Left ventricle myocardium inferior (tissue), 1 donor: Measurements from ENCODE around the gene TSKS. TPM values are rescaled to one million over a fixed set of nuclear protein-coding genes. Genes with fewer than 3 reads are reported as not detected.

Source experiments
- DNase-seq: peaks from one replicate; pipeline ENCODE4 v3.0.0-alpha.2; 2020
- H3K27ac ChIP-seq: fragments of 200-600 bp; replicated peaks from 2 replicates; pipeline ENCODE4 v1.8.0; 2021
- H3K27me3 ChIP-seq: fragments of 200-600 bp; 2 replicates; pipeline ENCODE4 v1.8.0; 2021; ENCODE audit warnings: low read depth
- H3K36me3 ChIP-seq: fragments of 200-600 bp; 2 replicates; pipeline ENCODE4 v1.8.0; 2021
- H3K4me1 ChIP-seq: fragments of 200-600 bp; 2 replicates; pipeline ENCODE4 v1.8.0; 2021
- H3K4me3 ChIP-seq: fragments of 200-600 bp; 2 replicates; pipeline ENCODE4 v1.8.0; 2021; ENCODE audit warnings: mild to moderate bottlenecking, moderate library complexity
- H3K9me3 ChIP-seq: fragments of 200-600 bp; replicated peaks from 2 replicates; pipeline ENCODE4 v1.8.0; 2021
- CTCF ChIP-seq: fragments of 200-600 bp; IDR thresholded peaks from 2 replicates; pipeline ENCODE4 v1.8.0; 2021; ENCODE audit warnings: antibody characterized with exemption, mild to moderate bottlenecking, borderline replicate concordance
- intact Hi-C: fragments of 100-400 bp; cut with micrococcal nuclease; formaldehyde crosslinking; loops from one replicate; pipeline ENCODE4 v1.11.0; 2022
- microRNA-seq: library from miRNA; unstranded; fragments of <30 nt; microRNA quantifications from one replicate; pipeline ENCODE4 v1.2.0, GENCODE V29; 2020
- total RNA-seq: library from RNA; stranded (reverse); fragmentation: NEBNext Ultra II Directional; extraction: Animal tissue kit (Norgen Biotek cat#: 25700); gene quantifications from one replicate; pipeline ENCODE4 v1.2.1, GENCODE V29; 2021
- donor health status: DM: no; HTN: yes; CAD: no; lungs with severe emphysema.

The TSKS gene
- total RNA-seq, 1 donor from 2014 or later = 0.38 TPM

DNA sequence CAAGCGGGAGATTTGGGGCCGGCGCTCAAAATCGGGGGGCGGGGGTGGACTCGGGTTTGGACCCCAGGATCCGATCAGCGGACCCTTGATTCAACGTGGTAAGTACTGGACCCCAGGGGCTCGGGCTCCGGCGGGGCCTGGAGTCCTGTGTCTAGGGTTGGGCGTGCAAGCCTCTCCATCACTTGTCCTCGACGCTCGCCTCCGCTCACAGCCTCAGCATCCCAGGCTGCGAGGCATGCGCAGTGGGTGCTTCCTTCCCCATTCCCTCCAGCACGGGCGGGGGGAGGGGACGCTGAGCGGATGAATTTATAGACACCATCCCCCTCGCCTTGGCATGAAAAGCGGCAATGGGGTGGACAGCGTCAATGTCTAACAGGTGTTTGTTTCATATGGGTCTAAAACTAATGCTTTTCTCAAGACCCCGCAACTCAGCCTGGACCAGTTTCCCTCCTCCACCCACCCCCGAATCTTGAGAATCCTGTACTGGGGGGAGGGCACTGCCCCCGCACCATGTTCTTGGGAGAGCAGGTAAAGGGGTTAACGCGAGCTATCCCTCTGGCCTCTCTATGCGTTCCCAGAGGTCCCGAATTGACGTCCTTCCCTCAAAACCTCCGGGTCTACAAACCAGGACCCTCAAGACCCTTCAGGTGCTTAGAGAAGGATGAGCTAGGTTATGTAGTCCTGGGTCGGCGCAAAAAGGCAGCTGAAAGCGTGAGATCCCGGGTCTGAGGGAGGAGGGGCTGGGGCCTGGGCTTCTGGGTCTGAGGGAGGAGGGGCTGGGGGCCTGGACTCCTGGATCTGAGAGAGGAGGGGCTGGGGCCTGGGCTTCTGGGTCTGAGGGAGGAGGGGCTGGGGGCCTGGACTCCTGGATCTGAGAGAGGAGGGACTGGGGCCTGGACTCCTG is 71.6 kb downstream of the TSKS start:
- H3K27ac ChIP-seq = peak overlapping the region; percentile 81
- intact Hi-C loops = no loop called here
- peak; percentile 68 for DNase-seq

DNA sequence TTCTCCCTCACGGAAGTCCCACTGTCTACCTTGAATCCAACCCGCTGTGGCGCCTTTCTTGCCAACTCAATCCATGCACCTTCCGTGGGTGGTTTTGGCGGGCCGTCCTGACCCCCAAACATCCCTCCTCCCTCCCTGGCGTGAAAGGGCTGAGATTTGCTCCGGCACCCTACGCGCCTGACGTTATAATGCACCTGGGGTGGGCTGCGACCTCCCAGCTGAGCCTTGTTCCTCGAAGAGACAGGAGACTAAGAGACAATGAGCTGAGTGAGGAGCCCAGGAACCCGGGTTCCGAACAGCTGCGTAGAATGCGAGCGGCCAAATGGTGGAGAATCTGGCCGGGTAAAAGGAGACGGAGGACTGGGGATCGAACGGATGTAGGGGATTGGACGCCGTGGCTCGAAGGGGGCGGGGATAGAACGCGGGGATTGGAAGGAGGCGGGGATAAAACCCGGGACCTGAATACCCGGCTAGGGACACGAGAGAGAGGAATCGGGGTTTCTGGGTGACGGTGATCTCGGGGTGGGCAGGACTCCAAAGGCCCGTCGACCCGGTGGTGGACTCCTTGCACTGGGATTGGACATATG is 72.4 kb downstream of the TSKS start, which contains the start of gene CPT1C:
TSS of gene CPT1C (plus strand) at position 461 of the 587 bp plus-strand sequence. CDS start 1,137 bp downstream, outside the sequence.
- peak; percentile 83 for DNase-seq
- Histone ChIP-seq H3K27me3 (peaks cover 11% of the 10 kb centered on the region), H3K4me1 (peaks cover 57% of the 10 kb centered on the region), H3K9me3 (no peaks in the 10 kb centered on the region), H3K36me3 (peaks cover 24% of the 10 kb centered on the region), H3K27ac (peak within 1 kb of the TSS; percentile 81), H3K4me3 (peak within 1 kb of the TSS; percentile 67)
- no peak for TF ChIP-seq CTCF
- intact Hi-C loops = no loop called here

More for the DNA sequence above, 71.6 kb downstream of the TSKS start:
- no peaks in the 10 kb centered on the region for H3K9me3 ChIP-seq
- H3K36me3 ChIP-seq = peaks cover 17% of the 10 kb centered on the region
- no peak for TF ChIP-seq CTCF
- peak overlapping the region; percentile 67 for H3K4me3 ChIP-seq
- peaks cover 11% of the 10 kb centered on the region for H3K27me3 ChIP-seq
- H3K4me1 ChIP-seq = peaks cover 49% of the 10 kb centered on the region

- Histone ChIP-seq H3K4me1 (peaks cover 62% of the 10 kb centered on the region), H3K4me3 (peak overlapping the region; percentile 67), H3K36me3 (peaks cover 30% of the 10 kb centered on the region), H3K27ac (peak overlapping the region; percentile 81), H3K9me3 (no peaks in the 10 kb centered on the region), H3K27me3 (peaks cover 11% of the 10 kb centered on the region)
- DNase-seq = no peak
- intact Hi-C loops = no loop called here
- TF ChIP-seq CTCF = peak; percentile 36
Measured at GRCh38 chr19:49690079-49690655, 72.9 kb downstream of the TSKS start.

Small RNA genes lying within 50 kb of the gene (microRNA-seq; reads per million reads assigned to microRNA genes)
- gene MIR6799 = not detected

Other genes with a start within 250 kb of the TSKS start
- gene RCN3, start 235.3 kb downstream of the TSKS start, total RNA-seq = 7.5 TPM
- gene NOSIP, start 182.8 kb downstream of the TSKS start, total RNA-seq = 47.3 TPM
- 0.88 TPM for gene PRRG2, start 182.0 kb downstream of the TSKS start, total RNA-seq
- gene PRR12, start 172.1 kb downstream of the TSKS start, total RNA-seq = 15.5 TPM
- gene RRAS, start 123.2 kb downstream of the TSKS start, total RNA-seq = 116 TPM
- 38.8 TPM for gene SCAF1, start 121.1 kb downstream of the TSKS start, total RNA-seq
- 34.5 TPM for gene IRF3, start 97.4 kb downstream of the TSKS start, total RNA-seq
- gene BCL2L12, start 97.4 kb downstream of the TSKS start, total RNA-seq = 11.4 TPM
- 112 TPM for gene PRMT1, start 86.0 kb downstream of the TSKS start, total RNA-seq
- 0.49 TPM for gene ADM5, start 73.7 kb downstream of the TSKS start, total RNA-seq
- 2.5 TPM for gene CPT1C, start 72.2 kb downstream of the TSKS start, total RNA-seq
- 65.5 TPM for gene AP2A1, start 3.7 kb upstream of the TSKS start, total RNA-seq
- gene FUZ, start 50.0 kb upstream of the TSKS start, total RNA-seq = 18.3 TPM
- 65.8 TPM for gene MED25, start 55.0 kb upstream of the TSKS start, total RNA-seq
- gene PTOV1, start 87.9 kb upstream of the TSKS start, total RNA-seq = 104 TPM
- gene PNKP, start 104.3 kb upstream of the TSKS start, total RNA-seq = 45.1 TPM
- gene AKT1S1, start 114.0 kb upstream of the TSKS start, total RNA-seq = 36.0 TPM
- 47.5 TPM for gene TBC1D17, start 114.4 kb upstream of the TSKS start, total RNA-seq
- gene IL4I1, start 133.6 kb upstream of the TSKS start, total RNA-seq = not detected
- 8.6 TPM for gene ATF5, start 165.9 kb upstream of the TSKS start, total RNA-seq
- gene NUP62, start 166.2 kb upstream of the TSKS start, total RNA-seq = 28.4 TPM
- gene SIGLEC11, start 197.9 kb upstream of the TSKS start, total RNA-seq = 0.55 TPM